Heart right ventricle (tissue), 16 donors: ENCODE data around the gene INO80D. TPM values are rescaled to one million over a fixed set of nuclear protein-coding genes. Genes with fewer than 3 reads are reported as not detected.
A peak's percentile ranks its signal among the peaks of the same experiment; 100 is the strongest.

Experiments used
- ATAC-seq, 8 donors: fragments of 200-7000 bp; cut with Tn5 transposase; one replicate each; pipeline ENCODE4 v1.9.1; 2020; ENCODE audit warnings: mild to moderate bottlenecking in 8 of 8, moderate library complexity in 8 of 8, moderate number of reproducible peaks in 1 of 8
- DNase-seq, 2 donors: peaks; one replicate each; pipeline ENCODE4 v3.0.0-alpha.2; 2020
- H3K27ac ChIP-seq, 10 donors: fragments of 200-600 bp; sonication (generic) in 2 of 10; one replicate each; pipeline versions ENCODE4 v1.5.0 to v1.8.0; 2020 to 2022; ENCODE audit warnings: mild to moderate bottlenecking in 3 of 10
- H3K27me3 ChIP-seq, 7 donors: fragments of 200-600 bp; one replicate each; pipeline ENCODE4 v1.8.0; 2021 to 2022; ENCODE audit warnings: mild to moderate bottlenecking in 2 of 7
- H3K36me3 ChIP-seq, 9 donors: fragments of 200-600 bp; sonication (generic) in 1 of 9; one replicate each; pipeline versions ENCODE4 v1.5.0 to v1.8.0; 2020 to 2022; ENCODE audit warnings: mild to moderate bottlenecking in 2 of 9
- H3K4me1 ChIP-seq, 9 donors: fragments of 200-600 bp; sonication (generic) in 1 of 9; one replicate each; pipeline versions ENCODE4 v1.5.0 to v1.8.0; 2020 to 2022; ENCODE audit warnings: mild to moderate bottlenecking in 4 of 9
- H3K4me3 ChIP-seq, 10 donors: fragments of 200-600 bp; sonication (generic) in 2 of 10; one replicate each; pipeline versions ENCODE4 v1.5.0 to v1.8.0; 2020 to 2022; ENCODE audit warnings: mild to moderate bottlenecking in 7 of 10, moderate library complexity in 2 of 10
- H3K9me3 ChIP-seq, 11 donors: fragments of 200-600 bp in 10 of 11; sonication (generic) in 2 of 11; one replicate each; pipeline versions ENCODE4 v1.5.0 to v1.8.0; 2013 to 2022; ENCODE audit warnings: mild to moderate bottlenecking in 2 of 11, control low read depth in 1 of 11, moderate library complexity in 1 of 11
- CTCF ChIP-seq, 9 donors: fragments of 200-600 bp; sonication (generic) in 2 of 9; IDR thresholded peaks; one replicate each; pipeline versions ENCODE4 v1.5.0 to v1.8.0; 2021 to 2022; ENCODE audit warnings: antibody characterized with exemption in 9 of 9, mild to moderate bottlenecking in 5 of 9, moderate library complexity in 1 of 9
- WGBS, 2 donors: extraction: QIAGEN DNeasy Blood & Tissue Kit; methylation state at CpG; one replicate each; pipeline ENCODE4 v1.1.7; 2013; ENCODE audit warnings: inconsistent platforms in 1 of 2; 5-methylcytosine and 5-hydroxymethylcytosine counted together
- intact Hi-C, 10 donors: fragments of 100-400 bp; cut with DNase I; formaldehyde crosslinking; loops; one replicate each; pipeline versions ENCODE4 v1.11.1 to v1.14.2; 2022
- polyA plus RNA-seq, 2 donors: library from polyadenylated mRNA; stranded (reverse); fragments of 200-250 nt; gene quantifications; one replicate each; pipeline ENCODE4 v1.2.3, GENCODE V29; 2013
- total RNA-seq, 10 donors: library from RNA; stranded (reverse); fragmentation: NEBNext Ultra II Directional in 3 of 10; extraction: Animal tissue kit (Norgen Biotek cat#: 25700) in 3 of 10; gene quantifications; one replicate each; pipeline versions ENCODE4 v1.2.1 to v1.2.4, GENCODE V29; 2021 to 2023
- donor health status: Arrhythmogenic right ventricular cardiomyopathy.
- donor health status: ischemic (EF 13 %, LVEDD 7.1; RV severe dilation, severe dysfunction).
- donor health status: healthy with polysubstance abuse.
- donor health status: DM: no; HTN: yes; CAD: no.
- donor health status: DM: no; HTN: no; CAD: no.
- donor health status: ischemic (EF 25% LVEDD 6.9; RV normal size, moderate dysfunction).
- donor health status: ischemic (EF 25% LVEDD 5.7; RV mildly dilated, moderate dysfunction).
- donor health status: healthy.
- donor health status: DM: yes; HTN: yes; CAD: no.
- donor health status: Ischemic cardiomyopathy.
- donor health status: ischemic (EF 35%, LVEDD 5.7; RV mildly dilated, moderate dysfunction).
- donor health status: nonischemic (EF 11% LVEDD 7.7; RV severe dilation, severe dysfunction).
- donor health status: DM: yes; HTN: yes; CAD: no.
- donor health status: PGD.
- donor health status: ischemic (EF 29% LVEDD 5.4; RV normal size, mild dysfunction).
- donor health status: nonischemic (EF 23%, LVEDD 6.1; RV moderate dilation, normal function).

The INO80D gene
- total and polyA plus RNA-seq, 12 donors: 1.1 to 26.3 (median 15.9) TPM

GRCh38 chr2:205948883-205949282, 137.1 kb downstream of the INO80D start:
- TF ChIP-seq CTCF (IDR thresholded peaks at IDR 0.05): no peak
- no peak overlapping the region for H3K27ac ChIP-seq
- H3K9me3 ChIP-seq: peaks cover 0 to 6% (median 0%) of the 10 kb centered on the region in 11 donors
- H3K4me3 ChIP-seq: no peak overlapping the region
- peaks cover 0 to 33% (median 0%) of the 10 kb centered on the region in 9 donors for H3K4me1 ChIP-seq
- ATAC-seq (no peak), DNase-seq (no peak)
- intact Hi-C loops: loop anchor here in 6 of 10 donors (2.0 to 10.0 kb wide), 6 partner anchors 177 to 1802 kb away; no protein-coding TSS in a partner anchor
- peaks cover 0 to 8% (median 0%) of the 10 kb centered on the region in 7 donors for H3K27me3 ChIP-seq
- no peaks in the 10 kb centered on the region for H3K36me3 ChIP-seq
- WGBS, 2 donors: 81 to 87% methylated on average over 7 of the region's 7 CpGs

- Histone ChIP-seq H3K9me3 (peaks cover 0 to 6% (median 0%) of the 10 kb centered on the region in 11 donors), H3K27ac (no peak overlapping the region), H3K4me3 (no peak overlapping the region), H3K27me3 (peaks cover 0 to 8% (median 0%) of the 10 kb centered on the region in 7 donors), H3K4me1 (peaks cover 0 to 33% (median 0%) of the 10 kb centered on the region in 9 donors), H3K36me3 (no peaks in the 10 kb centered on the region)
- DNase-seq (no peak), ATAC-seq (no peak)
- TF ChIP-seq CTCF (IDR thresholded peaks at IDR 0.05): no peak
- 76 to 86% methylated on average over 5 of the region's 5 CpGs for WGBS, 2 donors
- intact Hi-C loops: loop anchor here in 6 of 10 donors (2.0 to 10.0 kb wide), 6 partner anchors 176 to 1802 kb away; no protein-coding TSS in a partner anchor
Measured at GRCh38 chr2:205948496-205948837, 137.5 kb downstream of the INO80D start.

GRCh38 chr2:205947621-205948495, 138.1 kb downstream of the INO80D start:
- Histone ChIP-seq H3K36me3 (no peaks in the 10 kb centered on the region), H3K4me1 (peaks cover 0 to 33% (median 0%) of the 10 kb centered on the region in 9 donors), H3K9me3 (peaks cover 0 to 6% (median 0%) of the 10 kb centered on the region in 11 donors), H3K27me3 (peaks cover 0 to 8% (median 0%) of the 10 kb centered on the region in 7 donors), H3K27ac (peak overlapping the region in 3 of 10 donors; percentile 2 to 22 (median 2)), H3K4me3 (no peak overlapping the region)
- intact Hi-C loops: loop anchor here in 6 of 10 donors (2.0 to 10.0 kb wide), 6 partner anchors 176 to 1801 kb away; no protein-coding TSS in a partner anchor
- peak; percentile 62 to 99 (median 91) for TF ChIP-seq CTCF (IDR thresholded peaks at IDR 0.05)
- 21 to 25% methylated on average over 15 of the region's 15 CpGs for WGBS, 2 donors
- peak; percentile 57 to 65 for DNase-seq
- ATAC-seq: peak; percentile 71 to 93 (median 90)

GRCh38 chr2:205946226-205946625, 139.7 kb downstream of the INO80D start:
- no peak overlapping the region for H3K4me3 ChIP-seq
- peaks cover 0 to 8% (median 0%) of the 10 kb centered on the region in 7 donors for H3K27me3 ChIP-seq
- WGBS, 2 donors: 68 to 86% methylated on average over 7 of the region's 7 CpGs
- peaks cover 0 to 3% (median 0%) of the 10 kb centered on the region in 11 donors for H3K9me3 ChIP-seq
- ATAC-seq: no peak
- peaks cover 0 to 33% (median 0%) of the 10 kb centered on the region in 9 donors for H3K4me1 ChIP-seq
- DNase-seq: no peak
- H3K36me3 ChIP-seq: no peaks in the 10 kb centered on the region
- TF ChIP-seq CTCF (IDR thresholded peaks at IDR 0.05): no peak
- intact Hi-C loops: loop anchor here in 6 of 10 donors (5.0 to 10.0 kb wide), 5 partner anchors 174 to 1681 kb away; no protein-coding TSS in a partner anchor
- H3K27ac ChIP-seq: no peak overlapping the region

Other genes starting within 250 kb of the INO80D start
- gene NDUFS1, start 73.3 kb upstream of the INO80D start, total RNA-seq: 100 to 1,000 TPM; 364 to 670 (median 572) TPM
- gene NDUFS1, start 73.3 kb upstream of the INO80D start, polyA plus RNA-seq: 10 to 100 TPM; 53.8 to 97.1 TPM
- gene EEF1B2, start 73.7 kb upstream of the INO80D start, total RNA-seq: 100 to 1,000 TPM; 218 to 306 (median 228) TPM
- gene EEF1B2, start 73.7 kb upstream of the INO80D start, polyA plus RNA-seq: 100 to 1,000 TPM; 205 to 813 TPM
- gene ZDBF2, start 188.5 kb upstream of the INO80D start, total RNA-seq: 10 to 100 TPM in 6 of 10 donors, 1 to 10 TPM in 4; 7.0 to 15.6 (median 10.9) TPM
- 1 to 10 TPM in 1 of 2 donors, under 1 TPM in 1; 0.72 to 2.3 TPM for gene ZDBF2, start 188.5 kb upstream of the INO80D start, polyA plus RNA-seq